K562 (cell line): ENCODE results near the gene USP46. TPM values are rescaled to one million over a fixed set of nuclear protein-coding genes. Genes with fewer than 3 reads are reported as not detected.

Source experiments
- ATAC-seq: fragments of 200-7000 bp; cut with Tn5 transposase; 3 replicates; pipeline ENCODE4 v1.9.1; 2020; ENCODE audit warnings: moderate library complexity
- BruUV-seq: library from RNA; stranded (reverse); fragments of 400-500 nt; replicated peaks from 2 replicates; lab custom pipeline; 2021; lab: Mats Ljungman, UMichigan
- CTCF ChIA-PET: fragments of 300-600 bp; formaldehyde crosslinking; extraction: SDS; loops from one replicate; lab custom pipeline; 2021; ENCODE audit warnings: low intra/inter-chr PET ratio; lab: Yijun Ruan, JAX
- POLR2A ChIA-PET: fragments of 300-600, 350-650 bp; sonication (Branson Sonifier 250); formaldehyde crosslinking; extraction: SDS; loops from one replicate; lab custom pipeline; 2021; ENCODE audit warnings: antibody characterized with exemption, inconsistent platforms; lab: Yijun Ruan, JAX
- DNase-seq, 4 experiments: peaks; one replicate each; pipeline versions ENCODE4 v3.0.0 to v3.0.0-alpha.2; 2011 to 2018; ENCODE audit warnings: low spot score in 3 of 4, mixed read lengths in 3 of 4; ENCODE audit errors: extremely low read depth in 1 of 4
- FAIRE-seq: peaks from 2 replicates; lab custom pipeline; 2011; peaks lifted over from hg19 to GRCh38; lab: Jason Lieb, UNC
- H2AFZ ChIP-seq: 2 replicates; pipeline ENCODE4 v1.6.0; 2011; ENCODE audit warnings: low read depth, low read length, control low read depth, inconsistent platforms
- H3K27ac ChIP-seq: fragments of 200-600 bp; 3 replicates; pipeline ENCODE4 v1.8.0; 2011; ENCODE audit warnings: low read depth, mild to moderate bottlenecking, control low read depth, inconsistent platforms, low read length, moderate library complexity, mixed read lengths; ENCODE audit errors: extremely low read depth
- H3K27me3 ChIP-seq, 2 experiments: fragments of 300-600 bp in 1 of 2; 2 replicates in 1 of 2; 3 replicates in 1 of 2; pipeline versions ENCODE4 v1.6.0 to v1.8.0; 2011; ENCODE audit warnings: inconsistent platforms in 2 of 2, low read length in 2 of 2, mild to moderate bottlenecking in 1 of 2, mixed read lengths in 1 of 2, moderate library complexity in 1 of 2; ENCODE audit not compliant: control insufficient read depth in 2 of 2, insufficient read depth in 2 of 2
- H3K36me3 ChIP-seq: fragments of 300-600 bp; 3 replicates; pipeline ENCODE4 v1.8.0; 2011; ENCODE audit warnings: mild to moderate bottlenecking, low read length, inconsistent platforms; ENCODE audit not compliant: control insufficient read depth, insufficient read depth
- H3K4me1 ChIP-seq, 2 experiments: fragments of 200-600 bp in 1 of 2; replicated peaks in 1 of 2; 2 replicates in 1 of 2; 3 replicates in 1 of 2; pipeline versions ENCODE4 v1.5.1 to v1.8.0; 2011; ENCODE audit warnings: inconsistent platforms in 2 of 2, low read length in 2 of 2, mild to moderate bottlenecking in 1 of 2, mixed read lengths in 1 of 2, moderate library complexity in 1 of 2; ENCODE audit not compliant: control insufficient read depth in 2 of 2, insufficient read depth in 2 of 2
- H3K4me2 ChIP-seq: 2 replicates; pipeline ENCODE4 v1.6.1; 2011; ENCODE audit warnings: low read length, control low read depth, inconsistent platforms, mixed read lengths; ENCODE audit not compliant: insufficient read depth
- H3K4me3 ChIP-seq: fragments of 200-600 bp; sonication (generic), shearing (Covaris generic); 2 replicates; pipeline ENCODE4 v1.5.1; 2016; ENCODE audit warnings: control low read depth, inconsistent platforms
- H3K79me2 ChIP-seq: fragments of 200-600 bp; 3 replicates; pipeline ENCODE4 v1.8.0; 2011; ENCODE audit warnings: low read length, inconsistent platforms; ENCODE audit not compliant: control insufficient read depth, insufficient read depth
- H3K9ac ChIP-seq, 2 experiments: 2 replicates each; pipeline versions ENCODE4 v1.6.0 to v1.6.1; 2011; ENCODE audit warnings: low read depth in 2 of 2, low read length in 2 of 2, control low read depth in 1 of 2, inconsistent platforms in 1 of 2, mild to moderate bottlenecking in 1 of 2, mixed read lengths in 1 of 2; ENCODE audit not compliant: insufficient read depth in 1 of 2
- H3K9me1 ChIP-seq: one replicate; pipeline ENCODE4 v1.6.0; 2011; ENCODE audit warnings: inconsistent platforms, mild to moderate bottlenecking, low read length, moderate library complexity; ENCODE audit not compliant: control insufficient read depth, insufficient read depth
- H3K9me3 ChIP-seq: replicated peaks from 2 replicates; pipeline ENCODE4 v1.5.1; 2011; ENCODE audit warnings: low read depth, low read length, inconsistent platforms; ENCODE audit not compliant: control insufficient read depth, insufficient read depth
- H4K20me1 ChIP-seq: replicated peaks from 2 replicates; pipeline ENCODE4 v1.6.1; 2011; ENCODE audit warnings: low read length, inconsistent platforms, mixed read lengths; ENCODE audit not compliant: control insufficient read depth, insufficient read depth
- GATAD2A ChIP-seq: fragments of 450-650 bp; IDR thresholded peaks from 2 replicates; pipeline ENCODE4 v1.6.1; 2017
- MGA ChIP-seq: fragments of 450-650 bp; IDR thresholded peaks from 2 replicates; pipeline ENCODE4 v1.6.1; 2016; ENCODE audit warnings: mild to moderate bottlenecking, moderate library complexity
- TSC22D4 ChIP-seq: fragments of 450-650 bp; IDR thresholded peaks from 2 replicates; pipeline ENCODE4 v1.6.1; 2016; ENCODE audit warnings: missing genetic modification characterization, missing biosample characterization, control low read depth
- ZNF146 ChIP-seq: IDR thresholded peaks from one replicate; pipeline ENCODE4 v1.6.1; 2018; ENCODE audit warnings: missing compliant biosample characterization; ENCODE audit not compliant: unreplicated experiment
- ZNF197 ChIP-seq: fragments of 200-800 bp; sonication (Bioruptor generic); IDR thresholded peaks from 2 replicates; pipeline ENCODE4 v1.6.1; 2016; ENCODE audit warnings: low read depth, missing genetic modification characterization, missing compliant biosample characterization
- ZSCAN29 ChIP-seq: fragments of 450-650 bp; IDR thresholded peaks from 2 replicates; pipeline ENCODE4 v1.6.1; 2017
- in situ Hi-C: fragments of 300-500 bp; cut with MboI; formaldehyde crosslinking; loops from 4 replicates; pipeline ENCODE4 v1.15.0; 2018; ENCODE audit warnings: inconsistent platforms, mixed read lengths
- intact Hi-C: fragments of 100-400 bp; cut with micrococcal nuclease; formaldehyde crosslinking; loops from 2 replicates; pipeline ENCODE4 v1.14.2; 2022
- polyA plus RNA-seq, 8 experiments: library from polyadenylated mRNA; depleted of rRNA in 4 of 8; stranded (reverse) in 5 of 8; unstranded in 3 of 8; fragments of >200 nt; fragmentation: Nextera tagmentation in 2 of 8; fragmentation: Illumina TruSeq in 1 of 8; extraction: Ambion mirVana in 2 of 8; extraction: Trizol in 1 of 8; gene quantifications; 2 replicates each; pipeline versions ENCODE4 v1.2.1 to v1.2.3, GENCODE V29; 2011 to 2014; ENCODE audit warnings: inconsistent platforms in 1 of 8, missing spikeins in 1 of 8
- total RNA-seq, 7 experiments: library from RNA; depleted of rRNA in 6 of 7; stranded (reverse); fragments of >200 nt in 6 of 7; fragmentation: Illumina TruSeq in 2 of 7; extraction: Trizol in 2 of 7; gene quantifications; 2 replicates each; pipeline versions ENCODE4 v1.2.1 to v1.2.3, GENCODE V29; 2011 to 2021; ENCODE audit warnings: low replicate concordance in 1 of 7

USP46 gene
- total and polyA plus RNA-seq, 9 of the 15 experiments (the other 6 are each of a cell fraction or from before 2014, with no cell fraction given), result 3.0 to 11.7 (median 8.4) TPM

DNA sequence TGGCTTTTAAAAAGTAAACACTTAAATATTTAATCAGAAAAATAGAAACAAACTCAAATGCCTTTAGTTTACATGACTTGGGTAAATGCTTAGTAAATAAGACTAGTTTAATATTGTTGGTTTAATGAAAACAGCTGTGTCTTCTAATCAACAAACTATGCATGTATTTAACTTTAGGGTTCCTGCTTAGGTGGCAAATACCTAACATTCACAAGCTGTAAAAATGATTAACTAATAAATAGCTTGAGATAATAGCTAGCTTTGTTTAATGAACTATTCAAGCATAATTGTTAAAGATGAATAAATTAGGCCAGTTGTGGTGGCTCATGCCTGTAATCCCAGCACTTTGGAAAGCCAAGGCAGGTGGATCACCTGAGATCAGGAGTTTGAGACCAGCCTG, 30.0 kb upstream of the USP46 start:
- Histone ChIP-seq H3K4me3 (no peak overlapping the region), H3K27me3 (peaks cover 0 to 9% of the 10 kb centered on the region in 2 experiments; a peak in 1 of 5 replicates), H3K9me1 (no peaks in the 10 kb centered on the region), H3K36me3 (no peaks in the 10 kb centered on the region), H3K4me2 (no peak overlapping the region), H4K20me1 (no peaks in the 10 kb centered on the region), H3K9ac (no peak overlapping the region), H2AFZ (no peak overlapping the region), H3K4me1 (no peaks in the 10 kb centered on the region), H3K27ac (no peak overlapping the region), H3K79me2 (no peaks in the 10 kb centered on the region), H3K9me3 (no peaks in the 10 kb centered on the region; the same call in 1 of the 2 replicates)
- POLR2A ChIA-PET, result interaction anchor here (0.7 to 1.1 kb wide), 2 partner anchors 23 to 771 kb away, joined by 3 read pairs; no protein-coding TSS in a partner anchor
- DNase-seq (no peak), ATAC-seq (no peak), FAIRE-seq (no peak)
- in situ Hi-C loops (no loop called here), intact Hi-C loops (no loop called here)
- BruUV-seq, result no TSS peak
- CTCF ChIA-PET, result no interaction called here
- no peak for TF ChIP-seq ZNF197 (CRISPR knock-in tag)
- no peak for TF ChIP-seq MGA
- no peak for TF ChIP-seq ZSCAN29
- TF ChIP-seq TSC22D4, result no peak
- TF ChIP-seq ZNF146 (CRISPR knock-in tag), result no peak
- TF ChIP-seq GATAD2A, result no peak
